Endothelial cell of umbilical vein (primary cell): ENCODE results near the gene KRTAP19-6. TPM values are rescaled to one million over a fixed set of nuclear protein-coding genes. Genes with fewer than 3 reads are reported as not detected.

ENCODE experiments used
- BruUV-seq: library from RNA; stranded (reverse); fragments of 400-500 nt; replicated peaks from 2 replicates; lab custom pipeline; 2021; lab: Mats Ljungman, UMichigan
- CTCF ChIA-PET: fragments of 300-600, 350-600 bp; sonication (Branson Sonifier 250); formaldehyde crosslinking; loops from one replicate; lab custom pipeline; 2021; ENCODE audit warnings: antibody characterized with exemption, inconsistent platforms; lab: Charles Lee
- POLR2A ChIA-PET: fragments of 300-600, 350-600 bp; sonication (Branson Sonifier 250); formaldehyde crosslinking; loops from one replicate; lab custom pipeline; 2021; ENCODE audit warnings: antibody characterized with exemption, inconsistent platforms; lab: Charles Lee
- DNase-seq: peaks from one replicate; pipeline ENCODE4 v3.0.0-alpha.2; 2011; ENCODE audit warnings: low read depth, low spot score
- FAIRE-seq: peaks from 2 replicates; lab custom pipeline; 2011; peaks lifted over from hg19 to GRCh38; lab: Jason Lieb, UNC
- H2AFZ ChIP-seq: 2 replicates; pipeline ENCODE4 v1.6.0; 2012; ENCODE audit warnings: low read depth, low read length, control low read depth, inconsistent platforms
- H3K27ac ChIP-seq: 2 replicates; pipeline ENCODE4 v1.5.1; 2011; ENCODE audit warnings: low read depth, mild to moderate bottlenecking, control low read depth, low read length, moderate library complexity; ENCODE audit not compliant: insufficient read depth
- H3K27me3 ChIP-seq, 2 experiments: 2 replicates each; pipeline versions ENCODE4 v1.6.0 to v1.6.1; 2011; ENCODE audit warnings: low read length in 2 of 2, mixed read lengths in 1 of 2; ENCODE audit not compliant: control insufficient read depth in 2 of 2, insufficient read depth in 2 of 2
- H3K36me3 ChIP-seq, 2 experiments: 2 replicates in 1 of 2; 3 replicates in 1 of 2; pipeline ENCODE4 v1.5.1; 2011; ENCODE audit warnings: low read length in 2 of 2, mild to moderate bottlenecking in 1 of 2, moderate library complexity in 1 of 2; ENCODE audit not compliant: control insufficient read depth in 2 of 2, insufficient read depth in 2 of 2; ENCODE audit errors: extremely low read depth in 1 of 2
- H3K4me1 ChIP-seq: 3 replicates; pipeline ENCODE4 v1.5.1; 2011; ENCODE audit warnings: mild to moderate bottlenecking, low read length; ENCODE audit not compliant: control insufficient read depth, insufficient read depth; ENCODE audit errors: extremely low read depth
- H3K4me2 ChIP-seq: 2 replicates; pipeline ENCODE4 v1.6.1; 2011; ENCODE audit warnings: low read length, control low read depth, mixed read lengths; ENCODE audit not compliant: insufficient read depth
- H3K4me3 ChIP-seq, 3 experiments: fragments of 200-600 bp in 1 of 3; sonication (generic), shearing (Covaris generic) in 1 of 3; replicated peaks in 1 of 3; 2 replicates each; pipeline ENCODE4 v1.5.1; 2011 to 2016; ENCODE audit warnings: control low read depth in 3 of 3, low read length in 3 of 3, mild to moderate bottlenecking in 2 of 3, inconsistent platforms in 1 of 3, low read depth in 1 of 3, moderate library complexity in 1 of 3; ENCODE audit not compliant: insufficient read depth in 1 of 3
- H3K79me2 ChIP-seq: 2 replicates; pipeline ENCODE4 v1.6.0; 2012; ENCODE audit warnings: low read length, inconsistent platforms; ENCODE audit not compliant: control insufficient read depth, insufficient read depth
- H3K9ac ChIP-seq: replicated peaks from 2 replicates; pipeline ENCODE3; 2011; ENCODE audit warnings: low read length, control low read depth; ENCODE audit not compliant: insufficient read depth; ENCODE audit errors: extremely low read depth
- H3K9me1 ChIP-seq: replicated peaks from 3 replicates; pipeline ENCODE4 v1.6.0; 2011; ENCODE audit warnings: mild to moderate bottlenecking, low read length; ENCODE audit not compliant: control insufficient read depth, insufficient read depth; ENCODE audit errors: extremely low read depth
- H3K9me3 ChIP-seq: replicated peaks from 2 replicates; pipeline ENCODE4 v1.5.1; 2012; ENCODE audit warnings: low read length, inconsistent platforms; ENCODE audit not compliant: control insufficient read depth, insufficient read depth
- H4K20me1 ChIP-seq: replicated peaks from 2 replicates; pipeline ENCODE3; 2011; ENCODE audit warnings: mild to moderate bottlenecking, low read length; ENCODE audit not compliant: control insufficient read depth, insufficient read depth; ENCODE audit errors: extremely low read depth
- CTCF ChIP-seq, 2 donors: IDR thresholded peaks; 1 replicate in 1 of 2; 2 replicates in 1 of 2; pipeline ENCODE4 v1.5.1; 2011; ENCODE audit warnings: low read length in 2 of 2, mild to moderate bottlenecking in 2 of 2, moderate library complexity in 2 of 2, control low read depth in 1 of 2, inconsistent platforms in 1 of 2, low read depth in 1 of 2; ENCODE audit not compliant: insufficient read depth in 1 of 2; ENCODE audit errors: extremely low read depth in 1 of 2
- EZH2 ChIP-seq: IDR thresholded peaks from 2 replicates; pipeline ENCODE4 v1.6.1; 2012; ENCODE audit warnings: borderline replicate concordance, low read depth, mild to moderate bottlenecking, moderate library complexity, low read length, inconsistent platforms; ENCODE audit not compliant: severe bottlenecking
- FOS ChIP-seq: IDR thresholded peaks from 2 replicates; pipeline ENCODE4 v1.6.1; 2011; ENCODE audit warnings: mild to moderate bottlenecking, low read length, moderate library complexity, borderline replicate concordance; ENCODE audit not compliant: insufficient read depth
- GATA2 ChIP-seq: IDR thresholded peaks from 2 replicates; pipeline ENCODE4 v1.7.0; 2011; ENCODE audit warnings: low read depth, mild to moderate bottlenecking, moderate library complexity, mixed read lengths, low read length; ENCODE audit not compliant: insufficient read length, insufficient read depth
- JUN ChIP-seq: IDR thresholded peaks from 2 replicates; pipeline ENCODE4 v1.6.1; 2011; ENCODE audit warnings: borderline replicate concordance, low read depth; ENCODE audit not compliant: insufficient read length, insufficient read depth
- MAX ChIP-seq: IDR thresholded peaks from 2 replicates; pipeline ENCODE4 v1.6.1; 2011; ENCODE audit not compliant: insufficient read depth, insufficient read length
- MYC ChIP-seq: IDR thresholded peaks from one replicate; pipeline ENCODE4 v1.6.1; 2011; ENCODE audit warnings: mild to moderate bottlenecking, low read depth, low read length
- POLR2A ChIP-seq: IDR thresholded peaks from 2 replicates; pipeline ENCODE4 v1.6.1; 2012; ENCODE audit warnings: low read depth, mild to moderate bottlenecking, control low read depth, low read length
- POLR2AphosphoS5 ChIP-seq: IDR thresholded peaks from 2 replicates; pipeline ENCODE4 v1.6.1; 2012; ENCODE audit warnings: low read depth, mild to moderate bottlenecking, control low read depth, low read length, moderate library complexity; ENCODE audit not compliant: insufficient read depth
- dilution Hi-C: fragments of 300-500 bp; cut with MboI; formaldehyde crosslinking; loops from one replicate; pipeline ENCODE4 v1.15.0; 2019; ENCODE audit warnings: low sequenced_read_pairs; ENCODE audit not compliant: extremely low pct_ligation_motif_present
- intact Hi-C: fragments of 100-400 bp; cut with micrococcal nuclease; formaldehyde crosslinking; loops from one replicate; pipeline ENCODE4 v1.10.0; 2022
- polyA plus RNA-seq, 4 experiments: library from polyadenylated mRNA; depleted of rRNA in 3 of 4; stranded (reverse) in 3 of 4; unstranded in 1 of 4; fragments of >200 nt; gene quantifications; 2 replicates each; pipeline versions ENCODE4 v1.2.1 to v1.2.3, GENCODE V29; 2011 to 2012; ENCODE audit warnings: missing spikeins in 1 of 4
- total RNA-seq: library from RNA; stranded (reverse); gene quantifications from 2 replicates; pipeline ENCODE4 v1.2.3, GENCODE V29; 2021

The KRTAP19-6 gene
- total and polyA plus RNA-seq, 2 donors (not counting 3 experiments of a cell fraction or from before 2014, with no cell fraction given), result not detected

GRCh38 chr21:30582870-30583269, 41.2 kb upstream of the KRTAP19-6 start:
- Histone ChIP-seq H3K4me3 (no peak overlapping the region), H3K9ac (no peak overlapping the region), H3K9me3 (no peaks in the 10 kb centered on the region), H3K9me1 (no peaks in the 10 kb centered on the region), H4K20me1 (no peaks in the 10 kb centered on the region), H3K36me3 (no peaks in the 10 kb centered on the region), H3K79me2 (no peaks in the 10 kb centered on the region), H3K4me1 (no peaks in the 10 kb centered on the region), H3K27me3 (no peaks in the 10 kb centered on the region), H3K27ac (no peak overlapping the region), H3K4me2 (no peak overlapping the region), H2AFZ (no peak overlapping the region)
- TF ChIP-seq POLR2AphosphoS5, result no peak
- TF ChIP-seq EZH2, result no peak
- ChIA-PET CTCF (no interaction called here), POLR2A (no interaction called here)
- dilution Hi-C loops, result no loop called here
- DNase-seq (no peak), FAIRE-seq (no peak)
- intact Hi-C loops, result no loop called here
- BruUV-seq, result no TSS peak

GRCh38 chr21:30580132-30580531, 38.5 kb upstream of the KRTAP19-6 start:
- no peak overlapping the region for H3K4me3 ChIP-seq
- no peaks in the 10 kb centered on the region for H3K9me3 ChIP-seq
- no peaks in the 10 kb centered on the region for H3K79me2 ChIP-seq
- no peaks in the 10 kb centered on the region for H3K9me1 ChIP-seq
- H3K27ac ChIP-seq, result no peak overlapping the region
- H3K4me2 ChIP-seq, result no peak overlapping the region
- ChIA-PET CTCF (no interaction called here), POLR2A (no interaction called here)
- FAIRE-seq, result no peak
- no peaks in the 10 kb centered on the region for H3K27me3 ChIP-seq
- intact Hi-C loops (no loop called here), dilution Hi-C loops (no loop called here)
- BruUV-seq, result no TSS peak
- no peaks in the 10 kb centered on the region for H4K20me1 ChIP-seq
- H2AFZ ChIP-seq, result no peak overlapping the region
- H3K36me3 ChIP-seq, result no peaks in the 10 kb centered on the region
- TF ChIP-seq MAX, result no peak
- no peak for TF ChIP-seq MYC
- TF ChIP-seq EZH2, result no peak
- no peak for TF ChIP-seq POLR2AphosphoS5
- TF ChIP-seq POLR2A, result no peak
- no peak for TF ChIP-seq GATA2
- TF ChIP-seq CTCF (IDR thresholded peaks at IDR 0.05; ENCODE audit: extremely low read depth in 1 of 2, insufficient read depth in 1 of 2, low read depth in 1 of 2, low read length in 2 of 2), result no peak
- no peak for TF ChIP-seq JUN
- TF ChIP-seq FOS, result no peak
- no peak for DNase-seq
- no peak overlapping the region for H3K9ac ChIP-seq
- H3K4me1 ChIP-seq, result no peaks in the 10 kb centered on the region
